Frontal cortex (tissue), 4 donors: ENCODE measurements around the gene PMEPA1. TPM values are rescaled to one million over a fixed set of nuclear protein-coding genes. Genes with fewer than 3 reads are reported as not detected.
A peak's percentile ranks its signal among the peaks of the same experiment; 100 is the strongest.

Experiments used
- DNase-seq, 2 donors: peaks; one replicate each; pipeline ENCODE4 v3.0.0; 2012; ENCODE audit warnings: low spot score in 2 of 2
- FAIRE-seq: peaks from 2 replicates; lab custom pipeline; 2012; peaks lifted over from hg19 to GRCh38; lab: Jason Lieb, UNC
- total RNA-seq: library from RNA; depleted of rRNA; stranded (reverse); fragments of >200 nt; gene quantifications from one replicate; pipeline ENCODE4 v1.2.3, GENCODE V29; 2014
- donor health status: control.
- donor health status: control.
- donor health status: control.

PMEPA1 gene
- total RNA-seq, 1 donor from 2014 or later = 6.1 TPM

- DNase-seq = no peak
- no peak for FAIRE-seq
Observed at GRCh38 chr20:57666106-57666833, 43.5 kb downstream of the PMEPA1 start.

GRCh38 chr20:57665589-57665971 lies 44.2 kb downstream of the PMEPA1 start:
- DNase-seq = no peak
- FAIRE-seq = no peak

GRCh38 chr20:57664924-57665588 lies 44.8 kb downstream of the PMEPA1 start:
- DNase-seq (no peak), FAIRE-seq (no peak)

GRCh38 chr20:57664476-57664875 lies 45.3 kb downstream of the PMEPA1 start:
- FAIRE-seq (no peak), DNase-seq (no peak)

GRCh38 chr20:57663681-57664451 lies 45.9 kb downstream of the PMEPA1 start:
- no peak for DNase-seq
- no peak for FAIRE-seq

DNA sequence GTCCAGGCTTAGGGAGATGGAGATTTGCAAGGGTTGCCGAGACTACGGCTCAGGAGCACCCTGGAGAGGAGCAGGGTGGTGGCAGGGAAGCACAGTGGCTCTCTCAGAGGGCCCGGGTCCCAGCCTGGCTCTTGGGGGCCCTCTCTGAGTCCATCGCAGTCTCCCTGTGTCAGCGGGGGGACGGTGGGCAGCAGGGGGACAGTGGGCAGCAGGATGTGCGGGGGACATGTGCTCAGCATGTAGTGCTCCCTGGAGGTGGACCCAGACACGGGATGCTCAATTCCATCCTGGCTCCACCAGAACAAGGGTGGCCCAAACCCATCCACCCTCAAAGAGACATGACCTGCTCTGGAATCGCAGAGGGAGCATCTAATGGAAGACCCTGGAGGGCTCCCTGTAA lies 46.6 kb downstream of the PMEPA1 start:
- FAIRE-seq = no peak
- DNase-seq = no peak

GRCh38 chr20:57662456-57663240 lies 47.2 kb downstream of the PMEPA1 start:
- no peak for DNase-seq

GRCh38 chr20:57661746-57662455 lies 47.9 kb downstream of the PMEPA1 start:
- FAIRE-seq = no peak
- DNase-seq = no peak

More at GRCh38 chr20:57662456-57663240, 47.2 kb downstream of the PMEPA1 start:
- no peak for FAIRE-seq

GRCh38 chr20:57660922-57661745 lies 48.7 kb downstream of the PMEPA1 start:
- peak in 1 of 2 donors; percentile 54 for DNase-seq
- FAIRE-seq = no peak

- FAIRE-seq (no peak), DNase-seq (peak in 1 of 2 donors; percentile 18)
Observed at GRCh38 chr20:57660181-57660921, 49.5 kb downstream of the PMEPA1 start.

DNA sequence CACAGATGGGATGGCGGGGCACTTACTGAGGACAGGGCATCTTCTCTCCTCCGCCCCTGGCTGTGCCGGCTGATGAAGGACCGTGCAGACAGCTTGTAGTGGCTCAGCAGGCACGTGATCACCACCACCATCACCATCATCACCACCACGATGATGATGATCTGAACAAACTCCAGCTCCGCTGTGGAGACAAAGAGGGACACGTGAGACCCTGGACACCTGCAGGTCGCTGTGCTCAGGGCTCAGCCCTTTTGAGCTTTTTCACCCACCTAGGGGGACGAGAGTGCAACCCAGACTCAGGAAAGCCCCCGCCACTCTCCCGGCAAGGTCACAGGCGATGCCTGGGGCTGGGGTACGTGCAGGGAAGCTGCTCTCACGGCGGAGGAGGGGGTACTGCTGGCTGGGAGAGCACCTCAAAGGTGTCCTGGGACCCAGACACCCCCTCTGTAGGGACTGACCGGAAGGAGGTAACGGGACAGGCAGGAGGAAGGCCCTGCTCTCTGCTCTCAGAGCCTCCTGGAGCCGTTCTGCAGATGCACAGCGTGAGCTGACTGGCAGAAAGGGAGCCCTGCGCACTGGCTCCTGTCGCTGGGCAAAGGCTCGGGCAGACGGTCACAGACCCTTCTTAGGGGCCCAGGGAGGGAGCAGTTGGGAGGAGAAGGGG lies 50.2 kb downstream of the PMEPA1 start:
- DNase-seq (no peak), FAIRE-seq (no peak)

- FAIRE-seq = no peak
Observed at GRCh38 chr20:57658833-57659516, 50.8 kb downstream of the PMEPA1 start.

DNA sequence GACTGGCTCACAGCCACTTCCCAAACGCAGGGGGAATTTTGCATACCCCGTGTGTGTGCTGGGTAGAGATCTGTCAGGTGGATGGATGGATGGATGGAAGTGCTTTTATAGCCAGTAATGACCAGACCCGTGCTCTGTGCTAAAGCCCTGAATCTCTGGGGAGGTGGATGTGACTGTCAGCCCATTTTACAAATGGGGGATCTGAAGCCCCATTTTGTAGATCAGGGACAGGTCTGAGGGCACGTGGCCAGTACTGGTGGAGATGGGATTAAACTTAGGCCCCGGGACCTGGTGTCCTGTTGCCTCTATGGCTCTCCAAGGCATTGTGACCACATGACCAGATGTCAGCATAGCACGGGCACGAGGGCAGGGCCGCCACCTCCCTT lies 51.4 kb downstream of the PMEPA1 start:
- DNase-seq (peak in 1 of 2 donors; percentile 7), FAIRE-seq (no peak)

More at GRCh38 chr20:57658833-57659516, 50.8 kb downstream of the PMEPA1 start:
- peak in 1 of 2 donors; percentile 8 for DNase-seq

DNA sequence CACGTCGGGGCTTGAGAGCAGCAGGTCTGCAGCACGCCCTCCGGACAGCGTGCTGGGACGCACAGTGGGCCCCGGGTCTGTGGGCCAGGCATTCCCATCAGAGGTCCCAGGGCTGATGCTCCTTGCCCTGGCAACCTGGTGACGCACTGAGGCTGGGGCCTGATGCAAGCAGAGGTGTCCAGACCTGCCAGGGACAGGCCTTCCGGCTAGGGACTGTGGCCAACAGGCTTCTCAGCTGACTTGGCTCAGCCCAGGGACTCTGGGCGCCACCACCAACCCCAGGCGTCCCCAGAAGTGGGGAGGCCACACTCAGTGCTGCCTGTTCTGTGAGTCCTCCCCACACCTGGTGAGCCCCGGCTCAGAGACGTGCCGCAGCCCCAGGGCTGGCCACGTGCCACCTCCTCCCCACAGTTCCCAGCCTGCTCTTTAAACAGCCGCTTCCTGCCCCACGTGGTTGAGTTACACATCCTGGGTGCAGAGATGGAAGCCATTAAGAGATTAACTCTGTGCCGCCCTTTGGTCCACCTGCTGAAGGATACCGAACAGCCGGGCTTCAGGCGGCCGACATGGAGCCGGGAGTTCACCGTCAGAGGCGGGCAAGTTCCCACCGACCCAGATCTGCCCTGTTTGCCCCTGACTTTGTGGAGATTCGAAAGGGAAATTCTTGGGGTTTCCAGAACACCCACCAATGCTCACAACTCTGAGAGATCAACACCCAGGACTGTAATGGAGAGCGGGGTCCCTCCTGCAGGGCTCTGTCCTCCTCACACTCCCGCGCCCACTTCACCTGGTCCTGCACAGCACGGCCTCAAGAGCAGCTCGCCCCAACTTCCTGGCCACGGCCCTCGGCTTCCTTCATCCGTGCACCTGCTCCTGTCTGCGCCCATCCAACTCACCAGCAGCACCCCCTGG lies 52.0 kb downstream of the PMEPA1 start:
- no peak for FAIRE-seq

DNA sequence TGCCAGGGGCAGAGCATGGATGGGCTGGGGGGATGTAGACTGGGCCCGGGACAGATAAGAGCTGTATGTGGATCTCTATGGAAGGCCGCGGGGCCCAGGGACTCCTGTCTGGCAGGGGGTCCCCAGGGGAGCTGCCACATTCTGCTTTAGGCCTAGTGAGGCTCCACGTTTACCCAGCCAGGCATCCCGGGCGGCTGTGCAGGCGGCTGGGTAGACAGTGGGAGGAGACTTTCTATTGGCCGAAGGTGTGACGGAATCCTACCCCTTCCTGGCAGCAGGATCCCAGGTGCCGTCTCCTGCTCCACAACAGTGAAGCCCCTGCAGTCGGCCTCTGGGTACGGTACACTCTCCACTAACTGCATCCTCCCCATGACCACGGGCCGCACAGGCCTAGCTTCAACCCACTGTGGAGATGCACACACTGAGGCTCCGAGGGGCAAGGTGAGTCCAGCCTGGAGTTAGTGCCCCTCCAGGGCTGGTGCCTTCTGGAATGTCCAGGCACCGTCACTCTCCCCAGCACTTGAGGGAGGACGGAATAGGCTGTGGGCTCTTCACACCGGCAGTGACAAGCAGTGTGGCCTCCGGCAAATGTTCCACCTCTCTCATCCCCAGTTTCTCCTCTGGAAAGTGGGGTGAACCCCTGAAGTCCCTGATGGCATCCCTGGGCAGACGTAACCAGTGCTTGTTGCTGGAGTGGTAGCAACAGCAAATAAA lies 52.8 kb downstream of the PMEPA1 start:
- FAIRE-seq (no peak), DNase-seq (peak; percentile 4 to 7)

More for the DNA sequence above, 52.0 kb downstream of the PMEPA1 start:
- peak in 1 of 2 donors; percentile 52 for DNase-seq
